GM18951 (cell line): ENCODE results near the gene DLGAP4.

Experiments used
- POLR2A ChIP-seq: IDR thresholded peaks from 4 replicates; pipeline ENCODE4 v1.6.1; 2011; ENCODE audit warnings: mild to moderate bottlenecking; ENCODE audit not compliant: insufficient read length, insufficient read depth; ENCODE audit errors: extremely low read depth
- in situ Hi-C: fragments of 300-500 bp; cut with MboI; formaldehyde crosslinking; loops from one replicate; pipeline ENCODE4 v1.12.0; 2022; ENCODE audit warnings: low sequenced_read_pairs, mixed read lengths, inconsistent platforms; ENCODE audit not compliant: unreplicated experiment

DLGAP4 gene

DNA sequence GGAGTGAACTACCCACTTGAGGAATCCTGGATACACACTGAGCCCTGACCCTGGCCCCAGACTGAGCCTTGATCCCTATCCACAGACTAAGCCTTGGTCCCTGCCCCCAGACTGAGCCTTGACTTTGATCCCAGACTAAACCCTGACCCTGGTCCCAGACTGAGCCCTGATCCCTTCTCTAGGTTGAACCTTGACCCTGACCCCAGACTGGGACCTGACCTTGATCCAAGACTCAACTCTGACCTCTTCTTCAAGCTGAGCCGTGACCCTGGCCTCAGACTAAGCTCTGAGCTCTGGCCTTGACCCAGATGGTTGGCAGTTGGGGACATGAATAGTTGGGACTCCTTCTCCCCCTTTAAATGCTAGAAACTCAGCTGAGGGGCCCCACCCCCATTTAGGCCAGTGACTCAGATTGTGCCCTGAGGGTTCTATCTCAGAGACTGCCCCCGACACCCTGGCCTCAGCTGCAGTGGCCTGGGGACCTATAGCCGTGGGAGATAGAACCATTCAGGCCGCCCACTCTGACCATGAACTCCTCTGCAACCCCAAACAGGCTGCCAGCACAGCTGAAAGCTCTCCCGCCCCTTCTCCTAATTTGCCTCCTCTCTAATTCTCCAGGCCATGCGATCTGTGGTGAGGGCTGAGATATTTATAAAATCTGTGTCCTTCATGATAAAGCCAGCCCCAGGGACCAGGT lies 84.7 kb downstream of the DLGAP4 start:
- in situ Hi-C loops = no loop called here
- no peak for TF ChIP-seq POLR2A

DNA sequence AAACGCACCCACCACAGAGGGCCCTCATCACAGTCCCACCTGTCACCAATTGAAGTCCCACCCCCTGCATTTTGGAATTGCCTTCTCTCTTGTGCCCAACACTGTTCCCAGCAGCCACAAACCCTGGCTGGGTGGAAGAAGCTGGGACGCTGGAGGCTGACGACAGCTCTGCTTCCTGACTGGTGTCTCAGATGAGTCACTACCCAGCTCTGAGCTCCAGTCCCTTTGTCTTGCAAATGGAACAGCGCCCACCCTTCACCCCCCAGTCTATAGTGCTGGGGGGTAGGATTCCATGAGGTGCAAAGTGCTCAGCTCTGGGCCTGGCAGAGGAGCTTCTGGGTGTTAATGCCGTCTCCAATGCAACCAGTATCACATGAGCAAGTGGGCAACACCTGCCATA lies 85.3 kb downstream of the DLGAP4 start:
- in situ Hi-C loops = no loop called here
- no peak for TF ChIP-seq POLR2A

DNA sequence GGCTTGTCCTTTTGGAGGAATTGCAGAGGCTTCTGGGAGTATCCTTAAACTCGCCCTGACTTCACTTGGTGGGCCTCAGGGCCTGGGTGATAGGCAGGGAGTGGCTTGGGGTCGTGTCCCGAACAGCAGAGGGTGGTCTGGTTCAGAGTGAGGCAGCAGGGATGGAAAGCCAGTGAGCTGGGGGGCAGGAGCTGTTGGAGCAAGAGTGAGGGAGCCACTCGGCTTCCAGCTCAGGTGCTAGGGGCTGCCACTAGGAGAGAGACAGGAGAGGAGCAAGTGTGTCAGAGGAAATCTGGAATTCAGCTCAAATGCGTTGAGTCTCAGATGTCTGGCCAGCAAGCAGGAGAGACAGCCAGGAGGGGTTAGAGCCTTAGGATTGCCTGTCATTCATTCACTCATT lies 85.8 kb downstream of the DLGAP4 start:
- in situ Hi-C loops = no loop called here
- TF ChIP-seq POLR2A = no peak

DNA sequence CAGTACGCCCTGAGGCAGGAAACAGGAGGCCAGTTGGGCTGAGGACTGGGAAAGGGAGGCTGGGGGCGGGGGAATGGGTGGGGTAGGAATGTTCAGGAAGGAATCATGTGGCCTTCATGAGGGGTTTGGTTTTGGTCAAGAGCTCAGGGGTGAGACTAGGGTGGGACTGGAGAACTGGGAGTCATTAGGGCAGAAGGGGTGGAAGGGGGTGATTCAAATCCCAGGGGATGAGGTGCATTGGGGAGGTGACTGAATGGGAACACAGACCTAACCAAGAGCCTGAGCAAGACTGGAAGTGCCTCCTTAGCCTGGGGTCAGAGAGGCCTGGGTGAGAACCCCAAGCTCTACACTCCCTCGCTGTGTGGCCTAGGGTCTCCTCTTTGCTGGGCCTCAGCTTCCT lies 86.8 kb downstream of the DLGAP4 start:
- TF ChIP-seq POLR2A = no peak
- in situ Hi-C loops = no loop called here

DNA sequence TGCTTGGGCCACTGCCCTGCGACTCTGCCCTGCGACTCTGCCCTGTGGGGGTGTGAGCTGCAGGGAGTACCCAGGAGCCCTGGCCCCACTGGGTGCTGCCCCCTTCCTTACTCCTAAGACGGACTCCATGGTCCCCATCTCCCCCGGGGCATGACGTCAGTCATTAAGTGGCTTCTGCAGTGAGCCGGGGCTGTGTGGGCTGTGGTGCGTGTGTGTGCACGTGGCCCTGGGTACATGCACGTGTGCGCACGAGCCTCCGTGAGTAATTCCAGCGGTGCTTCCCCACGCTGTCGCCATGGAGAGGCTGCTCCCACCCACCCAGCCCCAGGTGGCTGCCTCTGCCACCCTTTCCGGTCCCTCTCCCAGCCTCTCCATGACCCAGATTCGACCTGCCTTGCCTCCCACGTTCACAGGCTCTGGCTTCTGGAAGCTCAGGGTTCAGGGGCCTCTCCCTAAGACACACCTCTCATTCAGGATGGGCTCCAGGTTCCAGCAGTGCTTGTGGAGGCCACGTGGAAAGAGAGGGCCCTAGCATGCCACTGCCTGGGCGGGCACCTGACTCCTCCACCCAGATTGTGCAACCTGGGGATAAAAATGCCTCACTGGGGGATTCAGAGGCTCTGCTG lies 88.3 kb downstream of the DLGAP4 start:
- in situ Hi-C loops = no loop called here

DNA sequence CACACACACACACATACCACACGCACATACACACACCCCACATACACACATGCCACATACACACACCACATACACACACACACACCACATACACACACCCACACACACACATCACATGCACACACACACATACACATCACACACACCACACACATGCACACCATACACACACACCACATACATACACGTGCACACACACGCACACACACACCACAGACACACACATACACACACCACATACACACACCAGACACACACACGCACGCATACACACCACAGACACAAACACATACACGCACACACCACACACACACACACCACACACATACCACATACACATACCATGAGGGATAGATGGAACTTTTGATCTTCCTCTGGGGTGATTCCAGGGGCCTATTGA lies 90.2 kb downstream of the DLGAP4 start:
- no peak for TF ChIP-seq POLR2A
- in situ Hi-C loops = no loop called here

More for the DNA sequence above, 88.3 kb downstream of the DLGAP4 start:
- no peak for TF ChIP-seq POLR2A

DNA sequence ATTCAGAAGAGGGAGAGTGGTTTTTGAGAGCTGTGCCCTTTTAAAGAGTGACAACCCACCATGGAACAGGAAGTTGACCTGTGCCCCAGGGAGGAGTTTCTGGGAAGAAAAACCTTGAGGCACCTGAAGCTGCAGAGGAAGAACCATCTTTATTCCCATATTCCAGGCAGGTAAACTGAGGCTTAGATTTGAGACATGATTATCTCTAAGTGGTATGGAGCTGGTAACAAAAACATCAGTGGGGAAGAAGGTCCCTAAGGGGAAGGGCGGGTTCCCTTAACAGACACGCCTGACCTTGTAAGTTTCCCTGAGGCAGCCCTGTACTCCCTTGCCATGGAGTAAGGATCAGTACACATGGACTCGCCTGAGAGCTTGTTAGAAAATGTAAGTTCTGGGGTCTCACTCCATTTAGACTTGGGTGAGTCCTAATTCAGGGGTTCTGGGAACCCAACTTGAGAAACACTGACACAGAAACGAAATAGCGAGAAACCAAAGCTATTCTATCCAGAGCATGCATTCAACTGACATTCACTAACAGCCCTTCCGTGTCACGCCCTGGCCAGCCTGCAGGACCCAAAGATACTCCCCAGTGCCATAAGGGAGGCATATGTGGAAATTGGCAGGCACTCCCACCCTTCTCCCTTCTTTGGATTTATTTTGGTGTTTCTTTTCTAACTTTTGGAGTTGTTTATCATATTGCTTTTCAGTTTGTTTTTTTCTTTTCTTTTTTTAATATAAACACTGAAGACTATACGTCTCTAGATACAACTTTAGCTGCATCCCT lies 90.9 kb downstream of the DLGAP4 start:
- no peak for TF ChIP-seq POLR2A
- in situ Hi-C loops = no loop called here

DNA sequence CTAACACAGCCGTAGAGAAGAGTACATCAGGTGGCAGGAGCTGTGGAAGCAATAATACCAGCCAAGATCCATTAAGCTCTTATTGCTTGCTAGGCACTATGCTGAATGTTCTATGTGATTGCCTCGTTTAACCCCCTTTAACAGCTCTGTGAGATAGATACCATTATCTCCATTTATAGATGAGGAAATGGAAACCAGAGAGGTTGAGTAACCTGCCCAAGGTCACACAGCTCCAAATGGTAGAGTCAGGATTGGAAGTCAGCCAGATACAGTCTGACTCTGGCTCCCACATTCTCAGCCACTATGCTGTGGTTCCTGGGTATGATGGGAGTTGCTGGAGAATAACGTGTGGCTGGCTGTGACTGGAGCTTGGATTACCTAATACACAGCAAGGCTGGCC lies 92.4 kb downstream of the DLGAP4 start:
- TF ChIP-seq POLR2A = no peak
- in situ Hi-C loops = no loop called here

DNA sequence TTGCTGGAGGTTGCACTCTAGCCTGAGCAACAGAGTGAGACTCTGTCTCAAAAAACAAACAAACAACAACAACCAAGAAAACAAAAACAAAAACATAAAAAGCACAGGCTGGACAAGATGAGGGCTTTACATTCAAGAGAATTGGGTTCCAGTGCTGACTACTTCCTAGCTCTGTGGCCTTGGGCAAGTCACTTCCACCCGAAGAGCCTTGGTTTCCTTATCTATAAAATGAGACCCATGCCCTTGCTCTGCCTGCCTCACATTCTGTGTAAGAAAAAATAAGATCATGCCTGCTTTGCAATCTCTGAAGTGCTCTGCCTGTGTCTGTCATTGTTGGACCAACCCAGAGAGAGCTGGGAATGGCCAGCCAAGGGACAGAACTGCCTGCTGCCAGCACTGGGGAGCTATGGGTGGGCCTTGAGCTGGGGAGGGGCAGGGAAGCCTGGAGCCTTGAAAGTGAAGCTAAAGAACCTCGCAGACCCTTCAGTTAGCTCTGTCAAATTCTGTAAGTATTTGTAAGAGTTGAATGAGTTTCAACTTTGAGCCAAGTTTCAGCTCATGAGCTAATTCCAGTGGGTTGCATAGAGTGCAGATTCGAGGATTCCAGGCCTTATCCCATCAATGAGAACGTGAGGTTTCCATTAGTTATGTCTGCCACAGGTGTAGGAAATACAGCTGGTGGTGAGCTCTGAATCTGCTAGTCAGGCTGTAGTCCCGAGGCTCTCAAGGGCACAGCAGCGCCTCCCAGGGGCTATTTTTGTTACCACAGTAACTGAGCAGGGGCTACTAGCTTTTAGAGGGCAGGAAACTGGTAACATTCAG lies 93.2 kb downstream of the DLGAP4 start:
- in situ Hi-C loops = no loop called here
- TF ChIP-seq POLR2A = no peak

DNA sequence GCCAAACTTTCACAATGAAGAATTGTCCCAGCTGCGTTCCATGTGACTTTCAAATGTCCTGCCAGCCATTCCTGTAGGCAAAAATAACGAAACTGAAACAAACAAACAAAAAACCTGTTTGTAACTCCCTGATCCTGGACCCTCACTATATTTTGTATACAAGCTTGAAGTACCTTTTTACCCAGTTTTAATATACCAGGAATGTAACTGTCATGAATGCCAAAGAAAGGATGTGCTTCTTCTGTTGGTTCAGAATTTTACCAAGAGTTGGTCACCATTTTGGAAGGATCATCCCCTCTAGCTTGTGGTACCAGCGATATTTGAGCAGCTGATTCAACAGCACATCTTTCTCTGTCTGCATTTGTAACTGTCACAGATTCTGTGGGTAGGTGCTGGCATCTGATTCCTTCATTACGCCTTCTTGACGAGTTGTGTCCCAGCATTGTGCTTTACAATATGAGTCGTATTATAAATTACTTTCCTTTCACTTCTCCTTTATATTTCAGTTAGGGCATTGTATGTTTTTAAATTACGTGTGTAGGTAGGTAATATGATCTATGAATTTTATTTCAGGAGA lies 93.9 kb downstream of the DLGAP4 start:
- no peak for TF ChIP-seq POLR2A
- in situ Hi-C loops = no loop called here

DNA sequence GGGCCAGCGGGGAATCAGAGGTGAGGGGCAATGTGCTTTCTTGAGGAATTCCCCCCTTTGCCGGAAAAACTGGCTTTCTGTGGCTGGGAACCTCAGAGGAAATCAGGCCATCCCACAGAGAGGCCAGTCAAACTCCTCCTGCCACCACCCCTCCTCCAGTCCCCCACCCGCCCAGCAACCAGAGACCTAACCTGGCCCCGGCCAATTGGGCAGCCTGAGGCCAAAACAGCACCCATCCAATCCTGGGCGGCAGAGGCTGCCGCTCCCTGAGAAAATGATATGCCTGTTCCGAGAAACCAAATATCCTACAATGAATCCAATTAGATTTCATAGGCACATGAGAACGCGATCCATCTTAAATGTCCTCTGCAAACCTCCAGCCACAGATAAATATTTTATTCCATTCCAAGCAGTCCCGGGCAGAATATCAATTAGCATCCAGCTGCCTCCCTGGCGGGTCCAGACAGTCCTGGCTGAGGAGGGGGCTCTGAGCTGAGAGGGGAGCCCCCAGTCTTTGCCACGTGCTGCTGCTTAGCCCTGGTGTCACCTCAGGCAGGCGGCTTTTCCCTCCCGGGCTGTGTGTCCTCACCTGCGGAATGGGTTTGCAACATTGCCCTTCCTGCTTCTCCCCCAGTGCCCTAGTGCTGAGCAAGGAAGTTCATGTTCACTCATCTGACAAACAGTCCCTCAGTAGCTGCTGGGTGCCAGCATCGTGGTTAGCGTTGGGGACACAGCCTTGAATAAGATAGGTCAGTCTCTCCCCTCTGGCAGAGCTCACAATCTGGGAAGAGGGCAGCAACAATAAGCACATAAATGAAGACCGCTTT lies 95.0 kb downstream of the DLGAP4 start:
- TF ChIP-seq POLR2A = no peak
- in situ Hi-C loops = no loop called here

DNA sequence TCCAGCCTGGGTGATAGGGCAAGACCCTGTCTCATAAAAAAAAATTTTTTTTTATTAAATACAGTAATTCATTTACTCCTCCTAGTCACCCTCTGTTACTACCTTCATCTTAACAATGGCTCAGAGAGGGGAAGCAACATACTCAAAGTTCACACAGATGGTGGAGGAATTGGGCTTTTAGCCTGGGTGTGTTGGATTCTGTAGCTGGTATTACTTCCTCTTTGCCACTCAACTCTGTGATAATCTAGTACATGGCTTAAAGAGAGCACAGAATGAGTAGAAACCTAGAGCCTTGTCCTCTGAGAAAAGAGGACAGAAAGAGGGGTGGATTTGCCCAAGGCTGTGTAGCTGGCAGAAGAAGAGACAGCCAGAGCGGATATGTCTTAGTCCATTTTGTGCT lies 96.6 kb downstream of the DLGAP4 start:
- no peak for TF ChIP-seq POLR2A
- in situ Hi-C loops = no loop called here

DNA sequence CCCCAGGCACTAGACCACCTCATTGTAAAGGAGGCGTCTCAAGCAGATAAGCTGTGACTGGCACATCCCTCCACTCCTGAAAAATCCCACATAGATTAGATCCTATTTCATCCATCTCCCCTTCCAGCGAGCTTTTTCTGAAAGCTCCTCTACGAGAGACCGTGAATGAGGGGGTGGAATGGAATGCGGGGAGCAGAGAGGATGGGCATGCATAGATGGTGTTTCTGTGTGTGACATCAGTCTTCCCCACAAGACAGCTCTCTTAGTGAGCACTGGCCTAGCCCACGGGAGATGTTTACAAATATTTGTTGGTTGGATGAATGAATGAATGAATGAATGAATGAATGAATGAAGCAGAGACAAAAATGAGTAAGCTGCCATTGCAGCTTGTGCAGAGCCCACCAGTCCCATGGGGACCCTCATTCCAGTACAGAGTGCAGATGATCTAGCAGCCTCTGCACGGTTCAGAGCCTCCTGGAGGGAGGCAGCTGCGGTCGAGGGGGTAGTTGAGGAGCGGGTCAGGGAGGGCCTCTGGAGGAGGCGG lies 98.4 kb downstream of the DLGAP4 start:
- no peak for TF ChIP-seq POLR2A
- in situ Hi-C loops = no loop called here
